ENCODE data around the gene SLC41A2. TPM values are rescaled to one million over a fixed set of nuclear protein-coding genes. Genes with fewer than 3 reads are reported as not detected.

The SLC41A2 gene, protein sequence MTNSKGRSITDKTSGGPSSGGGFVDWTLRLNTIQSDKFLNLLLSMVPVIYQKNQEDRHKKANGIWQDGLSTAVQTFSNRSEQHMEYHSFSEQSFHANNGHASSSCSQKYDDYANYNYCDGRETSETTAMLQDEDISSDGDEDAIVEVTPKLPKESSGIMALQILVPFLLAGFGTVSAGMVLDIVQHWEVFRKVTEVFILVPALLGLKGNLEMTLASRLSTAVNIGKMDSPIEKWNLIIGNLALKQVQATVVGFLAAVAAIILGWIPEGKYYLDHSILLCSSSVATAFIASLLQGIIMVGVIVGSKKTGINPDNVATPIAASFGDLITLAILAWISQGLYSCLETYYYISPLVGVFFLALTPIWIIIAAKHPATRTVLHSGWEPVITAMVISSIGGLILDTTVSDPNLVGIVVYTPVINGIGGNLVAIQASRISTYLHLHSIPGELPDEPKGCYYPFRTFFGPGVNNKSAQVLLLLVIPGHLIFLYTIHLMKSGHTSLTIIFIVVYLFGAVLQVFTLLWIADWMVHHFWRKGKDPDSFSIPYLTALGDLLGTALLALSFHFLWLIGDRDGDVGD
- 100 to 1,000 TPM in 1 of 2 donors, 10 to 100 TPM in 1; 96.4 to 106 TPM for total RNA-seq
- 10 to 100 TPM; 10.8 to 27.4 TPM for polyA plus RNA-seq
- long read RNA-seq, donor 1, full-length matches to known transcripts = 2 of 47 reads
- long read RNA-seq, donor 1, partial matches to known transcripts = 1 of 47 reads
- long read RNA-seq, donor 1, other reads (novel, unspliced or antisense) = 44 of 47 reads
- long read RNA-seq, donor 2, partial matches to known transcripts = 2 of 23 reads
- long read RNA-seq, donor 2, other reads (novel, unspliced or antisense) = 21 of 23 reads

DNA sequence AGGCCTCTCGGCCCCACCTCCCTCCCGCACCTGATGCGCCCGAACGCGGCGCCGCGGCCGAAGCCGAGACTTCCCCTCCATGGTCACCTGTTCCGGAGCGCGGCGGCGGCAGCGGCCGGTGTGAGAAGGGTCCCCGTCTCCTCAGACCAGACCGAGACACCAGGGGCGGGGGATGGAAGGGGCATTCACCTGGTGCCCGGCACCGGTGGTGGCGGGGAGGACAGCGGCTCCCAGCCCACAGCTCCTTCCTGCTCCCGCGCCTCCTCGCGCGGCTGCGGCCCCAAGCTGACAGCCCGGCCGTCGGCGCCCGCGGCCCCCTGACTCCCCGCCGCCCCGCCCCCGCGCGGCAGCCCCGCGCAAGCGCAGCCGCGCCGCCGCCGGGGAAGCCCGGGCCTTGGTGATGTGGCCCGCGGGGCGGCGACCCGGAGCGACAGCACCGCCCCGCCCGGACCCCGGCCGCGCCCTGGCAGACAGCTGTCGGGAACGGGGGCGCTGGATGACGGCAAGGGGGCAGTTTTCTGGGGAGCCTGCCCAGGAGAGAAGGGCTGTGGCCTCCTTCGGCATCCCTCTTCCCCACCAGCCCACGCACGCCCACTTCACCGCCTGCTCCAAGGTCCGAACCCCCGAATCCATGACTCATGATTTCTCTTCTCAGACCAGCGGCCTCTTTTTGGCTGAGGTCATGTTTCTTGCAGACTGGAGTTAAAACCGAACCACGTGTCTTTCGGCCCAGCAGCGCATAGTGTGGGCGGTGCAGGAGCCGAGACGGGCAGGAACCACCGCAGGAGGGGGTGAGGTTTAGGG, at the start of gene SLC41A2:
Gene SLC41A2, minus strand, starts transcription at position 290 of the 804 bp plus-strand sequence. CDS start 29,763 bp downstream, outside the sequence.
- peak; percentile 92 for DNase-seq
- 0 to 1% methylated on average over 46 to 83 of the region's 83 CpGs for WGBS, 2 donors

DNA sequence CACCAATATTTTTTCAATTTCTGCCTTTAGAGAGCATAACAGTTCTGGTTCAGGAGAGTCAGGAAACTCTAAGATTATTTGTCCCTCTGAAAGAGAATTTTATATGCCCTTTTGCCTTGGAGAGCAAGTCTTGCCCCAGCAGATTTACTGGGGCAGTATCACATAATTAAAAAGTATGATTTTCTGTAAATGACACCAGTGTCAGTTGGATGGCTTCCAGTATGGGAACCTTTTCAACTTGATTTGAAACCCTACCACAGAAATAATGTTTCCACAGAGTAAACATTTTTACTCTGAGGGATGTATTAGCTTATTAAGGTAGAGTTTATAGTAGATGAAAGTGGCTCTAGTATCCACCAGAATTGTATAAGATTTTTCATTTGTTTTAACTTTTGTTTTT, 43.4 kb upstream of the SLC41A2 start:
- Histone ChIP-seq H3K27ac (ENCODE audit: low read depth in 1 of 2, low read length in 2 of 2) (no peak overlapping the region), H3K27me3 (ENCODE audit: control insufficient read depth in 1 of 2, insufficient read depth in 2 of 2, low read length in 1 of 2) (no peaks in the 10 kb centered on the region), H3K36me3 (ENCODE audit: control insufficient read depth in 1 of 2, insufficient read depth in 2 of 2, low read length in 1 of 2) (peaks cover under 1 to 2% of the 10 kb centered on the region in 2 donors), H3K4me1 (ENCODE audit: control insufficient read depth in 1 of 2, insufficient read depth in 2 of 2, low read length in 2 of 2) (no peaks in the 10 kb centered on the region), H3K9me3 (ENCODE audit: control insufficient read depth, low read length) (no peaks in the 10 kb centered on the region), H3K4me3 (ENCODE audit: low read length in 2 of 2) (no peak overlapping the region)
- ATAC-seq (ENCODE audit: low FRiP score) (no peak), DNase-seq (no peak)
- intact Hi-C loops (cut with DNase I) = no loop called here

More for the DNA sequence above, at the start of gene SLC41A2:
- peak within 1 kb of the TSS; percentile 64 to 84 for H3K27ac ChIP-seq (ENCODE audit: low read depth in 1 of 2, low read length in 2 of 2)
- H3K4me3 ChIP-seq (ENCODE audit: low read length in 2 of 2) = peak within 1 kb of the TSS; percentile 70 to 78
- H3K9me3 ChIP-seq (ENCODE audit: control insufficient read depth, low read length) = no peaks in the 10 kb centered on the region
- peak; percentile 92 for ATAC-seq (ENCODE audit: low FRiP score)
- no peaks in the 10 kb centered on the region for H3K36me3 ChIP-seq (ENCODE audit: control insufficient read depth in 1 of 2, insufficient read depth in 2 of 2, low read length in 1 of 2)
- intact Hi-C loops (cut with DNase I) = loop anchor here in 1 of 2 donors (10.0 kb wide), 1 partner anchor 53 kb away; no protein-coding TSS in a partner anchor
- no peaks in the 10 kb centered on the region for H3K27me3 ChIP-seq (ENCODE audit: control insufficient read depth in 1 of 2, insufficient read depth in 2 of 2, low read length in 1 of 2)
- no peaks in the 10 kb centered on the region for H3K4me1 ChIP-seq (ENCODE audit: control insufficient read depth in 1 of 2, insufficient read depth in 2 of 2, low read length in 2 of 2)

DNA sequence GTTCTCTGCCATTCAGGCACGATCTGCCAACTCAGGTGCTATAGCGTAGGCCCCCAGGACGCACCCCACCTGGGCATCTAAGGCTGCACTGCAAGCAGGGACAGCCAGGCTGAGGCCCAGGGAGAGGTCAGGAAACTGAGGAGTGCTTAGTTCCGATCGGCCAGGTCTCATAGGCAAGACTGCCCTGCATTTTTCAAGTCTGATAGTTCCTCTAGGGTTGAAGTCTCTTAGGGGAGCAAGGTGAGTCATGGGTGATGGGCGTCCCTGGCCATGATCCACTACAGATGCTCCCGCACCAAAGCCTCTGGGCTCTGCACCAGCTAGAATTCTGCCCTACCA, 41.2 kb upstream of the SLC41A2 start:
- whole genome bisulfite sequencing, 2 donors = 80 to 92% methylated on average over 7 of the region's 7 CpGs
- intact Hi-C loops (cut with DNase I) = no loop called here

DNA sequence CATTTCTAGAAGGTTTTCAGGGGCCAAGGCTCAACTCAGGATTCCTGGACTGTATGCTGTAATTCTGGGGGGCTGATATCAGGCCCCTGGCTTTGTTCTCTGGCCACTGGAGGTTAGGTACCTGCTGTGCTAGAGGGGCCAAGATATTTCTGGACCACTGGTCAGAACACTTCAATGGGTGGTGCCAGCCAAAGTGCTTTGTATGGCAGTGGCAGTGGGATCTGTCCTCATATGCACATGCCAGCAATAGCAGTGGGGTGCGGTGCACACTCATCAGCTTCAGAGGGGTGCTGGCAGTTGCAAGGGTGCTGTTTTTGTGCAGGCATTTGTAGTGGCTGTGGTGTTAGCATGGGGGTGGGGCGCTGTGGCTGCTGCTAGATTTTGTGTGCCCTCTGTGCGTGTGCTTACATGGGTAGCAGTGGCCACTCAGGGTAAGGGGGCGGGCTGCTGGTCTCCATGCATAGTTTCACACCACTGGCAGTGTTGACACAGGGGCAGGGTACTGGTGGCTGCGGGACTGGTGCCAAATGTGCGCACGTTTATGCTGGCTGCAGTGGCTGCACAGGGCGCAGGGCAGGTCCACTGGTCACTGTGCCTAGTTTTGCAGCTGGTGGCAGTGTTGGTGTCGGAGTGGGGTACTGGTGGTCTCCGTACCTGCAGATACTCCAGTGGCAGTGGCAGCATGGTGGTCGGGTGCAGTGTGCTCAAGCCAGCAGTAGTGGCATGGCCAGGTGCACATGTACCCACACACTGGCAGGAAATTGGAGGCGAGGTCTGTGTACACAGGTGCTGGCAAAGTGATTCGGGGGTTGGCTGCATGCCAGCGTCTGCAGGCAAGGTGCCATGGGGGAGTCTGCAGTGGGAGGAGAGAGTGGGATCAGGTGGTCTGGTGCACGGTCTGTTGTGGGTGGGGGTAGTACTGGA, 40.6 kb upstream of the SLC41A2 start:
- DNase-seq = no peak
- ATAC-seq (ENCODE audit: low FRiP score) = no peak
- no peaks in the 10 kb centered on the region for H3K9me3 ChIP-seq (ENCODE audit: control insufficient read depth, low read length)
- H3K4me3 ChIP-seq (ENCODE audit: low read length in 2 of 2) = no peak overlapping the region
- no peaks in the 10 kb centered on the region for H3K4me1 ChIP-seq (ENCODE audit: control insufficient read depth in 1 of 2, insufficient read depth in 2 of 2, low read length in 2 of 2)
- 61 to 66% methylated on average over 15 of the region's 15 CpGs for WGBS, 2 donors
- peaks cover 4 to 5% of the 10 kb centered on the region in 2 donors for H3K36me3 ChIP-seq (ENCODE audit: control insufficient read depth in 1 of 2, insufficient read depth in 2 of 2, low read length in 1 of 2)
- intact Hi-C loops (cut with DNase I) = no loop called here
- H3K27me3 ChIP-seq (ENCODE audit: control insufficient read depth in 1 of 2, insufficient read depth in 2 of 2, low read length in 1 of 2) = no peaks in the 10 kb centered on the region
- no peak overlapping the region for H3K27ac ChIP-seq (ENCODE audit: low read depth in 1 of 2, low read length in 2 of 2)

More for the DNA sequence above, 41.2 kb upstream of the SLC41A2 start:
- Histone ChIP-seq H3K27ac (ENCODE audit: low read depth in 1 of 2, low read length in 2 of 2) (no peak overlapping the region), H3K4me3 (ENCODE audit: low read length in 2 of 2) (no peak overlapping the region), H3K36me3 (ENCODE audit: control insufficient read depth in 1 of 2, insufficient read depth in 2 of 2, low read length in 1 of 2) (peaks cover 4 to 5% of the 10 kb centered on the region in 2 donors), H3K4me1 (ENCODE audit: control insufficient read depth in 1 of 2, insufficient read depth in 2 of 2, low read length in 2 of 2) (no peaks in the 10 kb centered on the region), H3K9me3 (ENCODE audit: control insufficient read depth, low read length) (no peaks in the 10 kb centered on the region), H3K27me3 (ENCODE audit: control insufficient read depth in 1 of 2, insufficient read depth in 2 of 2, low read length in 1 of 2) (no peaks in the 10 kb centered on the region)
- DNase-seq (no peak), ATAC-seq (ENCODE audit: low FRiP score) (no peak)

DNA sequence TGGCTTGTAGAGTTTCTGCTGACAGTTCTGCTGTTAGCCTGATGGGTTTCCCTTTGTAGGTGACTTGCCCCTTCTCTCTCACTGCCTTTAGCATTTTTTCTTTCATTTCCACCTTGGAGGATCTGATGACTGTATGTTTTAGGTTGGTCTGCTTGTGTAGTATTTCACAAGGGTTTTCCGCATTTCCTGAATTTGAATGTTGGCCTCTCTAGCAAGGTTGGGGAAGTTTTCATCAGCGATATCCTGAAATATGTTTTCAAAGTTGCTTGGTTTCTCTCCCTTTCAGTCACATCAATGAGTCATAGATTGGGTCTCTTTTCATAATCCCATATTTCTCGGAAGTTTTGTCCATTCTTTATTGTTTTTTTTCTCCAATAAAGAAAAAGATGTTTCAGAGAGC, 39.5 kb upstream of the SLC41A2 start:
- Histone ChIP-seq H3K4me3 (ENCODE audit: low read length in 2 of 2) (no peak overlapping the region), H3K36me3 (ENCODE audit: control insufficient read depth in 1 of 2, insufficient read depth in 2 of 2, low read length in 1 of 2) (peaks cover 3 to 4% of the 10 kb centered on the region in 2 donors), H3K27me3 (ENCODE audit: control insufficient read depth in 1 of 2, insufficient read depth in 2 of 2, low read length in 1 of 2) (no peaks in the 10 kb centered on the region), H3K9me3 (ENCODE audit: control insufficient read depth, low read length) (no peaks in the 10 kb centered on the region), H3K27ac (ENCODE audit: low read depth in 1 of 2, low read length in 2 of 2) (no peak overlapping the region), H3K4me1 (ENCODE audit: control insufficient read depth in 1 of 2, insufficient read depth in 2 of 2, low read length in 2 of 2) (no peaks in the 10 kb centered on the region)
- no peak for ATAC-seq (ENCODE audit: low FRiP score)
- intact Hi-C loops (cut with DNase I) = no loop called here
- 94 to 95% methylated on average over 3 of the region's 3 CpGs for WGBS, 2 donors
- DNase-seq = no peak

DNA sequence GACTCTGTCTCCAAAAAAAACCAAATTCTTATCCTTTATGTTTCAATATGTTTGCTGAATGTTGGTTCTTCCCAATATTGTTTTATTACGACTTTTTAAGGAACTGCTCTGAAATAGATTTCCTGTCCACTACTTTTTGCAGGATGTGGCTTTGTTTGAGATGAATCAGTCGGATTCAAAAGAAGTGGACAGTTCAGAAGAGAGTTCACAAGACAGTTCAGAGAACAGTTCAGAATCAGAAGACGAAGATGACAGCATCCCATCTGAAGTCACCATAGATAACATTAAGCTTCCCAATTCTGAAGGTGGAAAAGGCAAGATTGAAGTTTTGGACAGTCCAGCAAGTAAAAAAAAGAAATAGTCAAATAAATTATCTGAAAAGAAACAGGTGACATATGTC, 36.2 kb upstream of the SLC41A2 start:
- H3K9me3 ChIP-seq (ENCODE audit: control insufficient read depth, low read length) = no peaks in the 10 kb centered on the region
- H3K4me3 ChIP-seq (ENCODE audit: low read length in 2 of 2) = no peak overlapping the region
- H3K27ac ChIP-seq (ENCODE audit: low read depth in 1 of 2, low read length in 2 of 2) = no peak overlapping the region
- ATAC-seq (ENCODE audit: low FRiP score) (no peak), DNase-seq (no peak)
- peaks cover 3 to 4% of the 10 kb centered on the region in 2 donors for H3K36me3 ChIP-seq (ENCODE audit: control insufficient read depth in 1 of 2, insufficient read depth in 2 of 2, low read length in 1 of 2)
- no peaks in the 10 kb centered on the region for H3K4me1 ChIP-seq (ENCODE audit: control insufficient read depth in 1 of 2, insufficient read depth in 2 of 2, low read length in 2 of 2)
- no peaks in the 10 kb centered on the region for H3K27me3 ChIP-seq (ENCODE audit: control insufficient read depth in 1 of 2, insufficient read depth in 2 of 2, low read length in 1 of 2)
- intact Hi-C loops (cut with DNase I) = no loop called here
- 82 to 87% methylated on average over 3 of the region's 3 CpGs for WGBS, 2 donors

DNA sequence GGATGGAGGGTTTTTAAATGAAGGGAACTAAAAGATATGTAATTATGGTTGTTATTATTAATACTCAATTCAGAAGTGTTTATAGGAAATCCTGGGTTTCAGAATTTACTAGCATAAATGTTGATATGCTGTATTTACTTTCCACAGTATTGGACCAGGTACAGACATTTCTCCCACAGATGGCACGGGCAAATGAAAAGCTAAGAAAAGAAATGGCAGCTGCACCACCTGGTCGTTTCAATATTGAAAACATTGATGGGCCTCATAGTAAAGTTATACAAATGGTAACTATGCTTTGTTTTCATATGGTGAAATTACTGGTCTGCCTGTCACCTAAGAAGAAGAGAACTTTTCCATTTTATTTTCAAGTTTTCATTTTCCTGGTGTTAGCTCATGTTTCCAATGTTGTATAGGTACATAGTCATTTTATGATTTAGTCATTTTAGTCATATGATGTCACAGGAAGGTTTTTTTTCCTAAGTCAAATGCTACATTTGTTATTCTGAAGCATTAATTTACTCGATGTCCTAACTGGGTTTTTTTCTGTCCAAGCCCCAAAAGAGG, 33.6 kb upstream of the SLC41A2 start:
- WGBS, 2 donors = 65 to 77% methylated on average over 3 of the region's 3 CpGs
- H3K27ac ChIP-seq (ENCODE audit: low read depth in 1 of 2, low read length in 2 of 2) = no peak overlapping the region
- no peak overlapping the region for H3K4me3 ChIP-seq (ENCODE audit: low read length in 2 of 2)
- ATAC-seq (ENCODE audit: low FRiP score) (no peak), DNase-seq (no peak)
- H3K9me3 ChIP-seq (ENCODE audit: control insufficient read depth, low read length) = no peaks in the 10 kb centered on the region
- no peaks in the 10 kb centered on the region for H3K27me3 ChIP-seq (ENCODE audit: control insufficient read depth in 1 of 2, insufficient read depth in 2 of 2, low read length in 1 of 2)
- intact Hi-C loops (cut with DNase I) = no loop called here
- H3K36me3 ChIP-seq (ENCODE audit: control insufficient read depth in 1 of 2, insufficient read depth in 2 of 2, low read length in 1 of 2) = peaks cover 3 to 4% of the 10 kb centered on the region in 2 donors
- H3K4me1 ChIP-seq (ENCODE audit: control insufficient read depth in 1 of 2, insufficient read depth in 2 of 2, low read length in 2 of 2) = peaks cover 4 to 8% of the 10 kb centered on the region in 2 donors
